ENCODE measurements around the gene LCAT.

LCAT gene

GRCh38 chr16:67907397-67908180, 36.3 kb downstream of the LCAT start:
- no peak for DNase-seq

- DNase-seq, result no peak
Observed at GRCh38 chr16:67902831-67903230, 41.1 kb downstream of the LCAT start.

GRCh38 chr16:67901734-67902133, 42.2 kb downstream of the LCAT start:
- DNase-seq, result no peak

- DNase-seq, result no peak
Observed at GRCh38 chr16:67897231-67897630, 46.7 kb downstream of the LCAT start.

- DNase-seq, result no peak
Observed at GRCh38 chr16:67893743-67894399, 50.0 kb downstream of the LCAT start.

- DNase-seq, result peak; percentile 85
Observed at GRCh38 chr16:67892899-67893742, 50.8 kb downstream of the LCAT start, which contains the start of gene PSKH1. Gene PSKH1, plus strand, starts transcription at chr16:67893254. Its CDS starts 15,496 bp downstream, at chr16:67908750.

- DNase-seq, result no peak
Observed at GRCh38 chr16:67892375-67892774, 51.5 kb downstream of the LCAT start.
